AG10803 (cell line): ENCODE data around the gene TPGS1.

Experiments used
- DNase-seq: peaks from one replicate; pipeline ENCODE4 v3.0.0; 2010; ENCODE audit warnings: low read depth
- H3K4me3 ChIP-seq: 2 replicates; pipeline ENCODE4 v1.5.1; 2011; ENCODE audit warnings: mild to moderate bottlenecking, low read length, control low read depth
- CTCF ChIP-seq: conservative IDR thresholded peaks from 2 replicates; pipeline ENCODE4 v1.5.1; 2011; ENCODE audit warnings: mild to moderate bottlenecking, low read length, control low read depth, inconsistent platforms

The TPGS1 gene

GRCh38 chr19:560121-560520 lies 52.8 kb downstream of the TPGS1 start:
- DNase-seq, result no peak
- no peak overlapping the region for H3K4me3 ChIP-seq
- TF ChIP-seq CTCF, result no peak

- no peak overlapping the region for H3K4me3 ChIP-seq
- no peak for TF ChIP-seq CTCF
- DNase-seq, result peak; percentile 76
Observed at GRCh38 chr19:566403-566802, 59.1 kb downstream of the TPGS1 start.

GRCh38 chr19:566844-567243 lies 59.5 kb downstream of the TPGS1 start:
- no peak overlapping the region for H3K4me3 ChIP-seq
- TF ChIP-seq CTCF, result no peak
- DNase-seq, result no peak

- DNase-seq, result no peak
- H3K4me3 ChIP-seq, result no peak overlapping the region
- no peak for TF ChIP-seq CTCF
Observed at GRCh38 chr19:567296-567900, 60.1 kb downstream of the TPGS1 start.
